Measurements from ENCODE around the gene CEP44. TPM values are rescaled to one million over a fixed set of nuclear protein-coding genes. Genes with fewer than 3 reads are reported as not detected.
"Not testable (repeated sequence)": the region's sequence is repeated elsewhere in the genome, so short reads cannot be mapped to it uniquely, and the experiment has no call there.

The CEP44 gene
- total RNA-seq, 2 experiments from 2014 or later, result 25.1 to 26.9 TPM

DNA sequence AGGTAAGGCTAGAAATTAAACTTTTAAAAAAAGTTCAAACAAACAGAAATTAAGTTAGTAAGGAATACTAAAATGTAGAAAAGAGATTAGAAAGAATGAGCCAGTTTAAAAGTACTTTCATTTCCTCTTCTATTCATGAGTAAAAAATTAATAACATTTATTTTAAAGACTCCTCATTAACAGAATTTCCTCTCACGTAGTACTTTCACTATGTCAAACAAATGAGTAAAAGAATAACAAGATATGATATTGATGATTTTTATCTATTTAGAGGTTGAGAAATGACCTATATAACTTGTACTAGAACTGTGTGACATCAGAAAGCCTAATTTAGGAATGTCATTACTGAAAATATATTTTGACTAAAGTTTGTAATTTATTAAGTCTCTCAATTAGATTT, 22.3 kb upstream of the CEP44 start:
- CTCF ChIA-PET; H3K36me3 Mint-ChIP-seq (ENCODE audit: low read depth); H3K4me1 Mint-ChIP-seq; H3K27ac Mint-ChIP-seq; POLR2A ChIA-PET; H3K9me3 Mint-ChIP-seq; H3K27me3 Mint-ChIP-seq; DNase-seq; H3K4me3 Mint-ChIP-seq: not testable (repeated sequence)

DNA sequence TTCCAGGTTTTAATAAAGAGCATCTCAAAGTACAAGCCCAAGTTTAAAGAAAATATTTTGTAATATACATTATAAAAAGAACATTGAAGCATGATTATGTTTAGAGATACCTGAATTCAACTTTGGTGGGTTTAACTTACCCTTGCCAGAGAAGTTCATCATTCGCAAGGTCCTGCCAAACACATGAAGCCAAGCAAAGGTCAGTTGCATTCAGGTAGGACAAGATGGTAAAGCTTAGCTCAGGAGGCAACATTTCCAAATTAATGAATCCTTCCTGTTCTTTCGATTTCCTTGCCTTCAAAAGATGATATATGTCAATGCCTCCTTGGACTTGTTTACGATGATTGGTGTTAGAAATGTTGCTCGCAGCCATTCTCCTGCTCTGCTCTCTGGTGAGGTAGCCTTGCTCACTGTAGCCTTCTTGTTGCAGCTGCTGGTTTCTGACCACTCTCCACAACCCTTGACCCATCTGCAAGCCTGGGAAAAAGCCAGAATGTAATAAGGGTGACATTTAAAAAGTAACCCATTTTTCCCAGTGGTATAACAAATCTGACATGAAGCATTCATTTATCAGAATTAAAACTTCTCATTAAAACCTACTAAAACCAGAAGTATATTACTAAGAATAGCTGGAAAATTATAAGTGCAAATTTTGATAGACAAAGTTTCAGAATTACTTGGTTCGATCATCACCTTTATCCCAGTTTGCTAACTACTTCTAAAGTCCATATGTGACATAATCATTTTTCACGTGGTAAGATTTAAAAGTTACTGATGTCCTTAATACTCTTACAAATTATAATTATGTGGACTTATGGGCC, 20.9 kb upstream of the CEP44 start:
- H3K27me3 Mint-ChIP-seq, result no peaks in the 10 kb centered on the region
- no peaks in the 10 kb centered on the region for H3K9me3 Mint-ChIP-seq
- ChIA-PET CTCF (interaction anchor here (0.8 kb wide), 1 partner anchor 39 kb away, joined by 3 read pairs; no protein-coding TSS in a partner anchor), POLR2A (no interaction called here)
- DNase-seq, result no peak
- H3K36me3 Mint-ChIP-seq (ENCODE audit: low read depth), result no peaks in the 10 kb centered on the region
- no peak overlapping the region for H3K4me3 Mint-ChIP-seq
- H3K4me1 Mint-ChIP-seq, result peaks cover 2% of the 10 kb centered on the region
- no peak overlapping the region for H3K27ac Mint-ChIP-seq

GRCh38 chr4:174263445-174263736, 20.3 kb upstream of the CEP44 start:
- ChIA-PET CTCF (interaction anchor here (0.8 kb wide), 1 partner anchor 40 kb away, joined by 3 read pairs; no protein-coding TSS in a partner anchor), POLR2A (interaction anchor here (0.7 kb wide), 1 partner anchor 10 kb away, joined by 3 read pairs; no protein-coding TSS in a partner anchor)
- Mint-ChIP-seq H3K27ac (no peak overlapping the region), H3K27me3 (no peaks in the 10 kb centered on the region), H3K4me3 (no peak overlapping the region), H3K36me3 (ENCODE audit: low read depth) (no peaks in the 10 kb centered on the region), H3K4me1 (peaks cover 2% of the 10 kb centered on the region), H3K9me3 (no peaks in the 10 kb centered on the region)
- DNase-seq, result no peak

DNA sequence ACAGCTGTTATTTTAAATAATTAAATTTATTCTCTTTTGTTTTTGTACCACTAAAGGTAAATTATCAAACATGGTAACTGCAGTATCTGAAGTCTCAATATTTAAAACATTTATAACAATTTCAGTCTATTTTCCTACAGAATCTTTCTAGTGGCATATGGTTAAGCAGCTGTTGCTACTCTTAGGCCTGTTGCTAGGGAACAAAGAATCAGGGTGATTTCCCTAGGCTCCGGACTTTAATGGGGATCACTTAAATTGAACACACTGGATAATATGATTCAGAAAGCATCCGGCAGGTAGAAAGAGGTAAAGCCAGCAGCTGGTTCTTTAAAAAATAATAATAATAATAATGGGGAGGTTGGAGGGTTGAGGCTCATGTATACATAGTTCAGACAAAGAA, 17.8 kb upstream of the CEP44 start:
- no peaks in the 10 kb centered on the region for H3K27me3 Mint-ChIP-seq
- POLR2A ChIA-PET, result interaction anchor here (1.9 kb wide), 1 partner anchor 18 kb away, joined by 5 read pairs; the partner anchor contains the start of genes CEP44 and FBXO8
- H3K9me3 Mint-ChIP-seq, result no peaks in the 10 kb centered on the region
- CTCF ChIA-PET, result no interaction called here
- H3K36me3 Mint-ChIP-seq (ENCODE audit: low read depth), result no peaks in the 10 kb centered on the region
- H3K4me1 Mint-ChIP-seq, result peaks cover 2% of the 10 kb centered on the region
- no peak for DNase-seq
- H3K4me3 Mint-ChIP-seq, result no peak overlapping the region
- H3K27ac Mint-ChIP-seq, result no peak overlapping the region

GRCh38 chr4:174266416-174266815, 17.3 kb upstream of the CEP44 start:
- ChIA-PET POLR2A (interaction anchor here (1.9 kb wide), 1 partner anchor 17 kb away, joined by 5 read pairs; the partner anchor contains the start of genes CEP44 and FBXO8), CTCF (interaction anchor here (1.1 kb wide), 1 partner anchor 13 kb away, joined by 3 read pairs; no protein-coding TSS in a partner anchor)
- Mint-ChIP-seq H3K27ac (no peak overlapping the region), H3K9me3 (no peaks in the 10 kb centered on the region), H3K36me3 (ENCODE audit: low read depth) (no peaks in the 10 kb centered on the region), H3K27me3 (no peaks in the 10 kb centered on the region), H3K4me3 (no peak overlapping the region), H3K4me1 (peaks cover 2% of the 10 kb centered on the region)
- no peak for DNase-seq

DNA sequence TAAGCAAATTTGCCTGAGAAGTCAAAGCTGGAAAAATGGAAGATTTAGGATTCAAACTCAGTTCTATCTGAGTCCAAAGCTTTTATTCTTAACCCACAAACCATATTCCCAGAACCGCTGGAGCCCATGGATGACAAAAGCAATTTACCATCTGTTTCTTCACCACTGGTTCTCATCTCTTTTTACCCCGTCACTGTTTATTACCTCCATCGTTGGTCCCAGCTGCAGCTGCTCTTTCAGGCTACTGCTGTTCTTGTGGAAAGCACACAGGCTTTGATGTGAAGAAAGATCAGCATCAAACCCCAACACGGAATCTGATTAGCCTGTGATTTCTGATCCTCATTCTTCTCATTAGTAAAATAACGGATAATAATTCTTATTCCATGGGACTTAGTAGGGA, 9.8 kb upstream of the CEP44 start:
- ChIA-PET CTCF (no interaction called here), POLR2A (no interaction called here)
- Mint-ChIP-seq H3K27ac (no peak overlapping the region), H3K27me3 (no peaks in the 10 kb centered on the region), H3K36me3 (ENCODE audit: low read depth) (peaks cover 2% of the 10 kb centered on the region), H3K4me3 (no peak overlapping the region), H3K4me1 (peaks cover 2% of the 10 kb centered on the region), H3K9me3 (no peaks in the 10 kb centered on the region)
- no peak for DNase-seq

GRCh38 chr4:174274436-174274835, 9.3 kb upstream of the CEP44 start:
- POLR2A ChIA-PET, result no interaction called here
- Mint-ChIP-seq H3K4me1 (peaks cover 7% of the 10 kb centered on the region), H3K27ac (no peak overlapping the region), H3K36me3 (ENCODE audit: low read depth) (peaks cover 8% of the 10 kb centered on the region), H3K9me3 (no peaks in the 10 kb centered on the region), H3K27me3 (no peaks in the 10 kb centered on the region), H3K4me3 (no peak overlapping the region)
- CTCF ChIA-PET, result no interaction called here
- no peak for DNase-seq

DNA sequence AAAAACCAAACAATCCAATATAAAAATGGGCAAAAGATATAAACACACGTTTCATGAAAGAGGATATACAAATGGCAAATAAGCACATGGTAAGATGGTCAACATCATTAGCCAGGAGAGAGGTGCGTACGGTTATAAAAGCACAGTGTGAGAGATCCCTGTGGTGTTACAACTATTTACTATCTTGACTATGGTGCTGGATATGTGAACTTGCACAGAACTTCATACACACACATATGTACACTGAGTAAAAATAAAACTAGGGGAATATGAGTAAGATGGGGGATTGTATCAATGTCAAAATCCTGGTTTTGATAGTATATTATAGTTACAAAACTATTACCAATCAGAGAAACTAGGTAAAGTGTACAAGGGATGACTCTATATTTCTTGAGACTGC, 8.6 kb upstream of the CEP44 start:
- no peak for DNase-seq
- no peak overlapping the region for H3K4me3 Mint-ChIP-seq
- POLR2A ChIA-PET, result no interaction called here
- H3K27ac Mint-ChIP-seq, result no peak overlapping the region
- no peaks in the 10 kb centered on the region for H3K9me3 Mint-ChIP-seq
- H3K27me3 Mint-ChIP-seq, result no peaks in the 10 kb centered on the region
- H3K36me3 Mint-ChIP-seq (ENCODE audit: low read depth), result peaks cover 14% of the 10 kb centered on the region
- H3K4me1 Mint-ChIP-seq, result peaks cover 11% of the 10 kb centered on the region
- CTCF ChIA-PET, result no interaction called here

- Mint-ChIP-seq H3K4me3 (no peak overlapping the region), H3K9me3 (no peaks in the 10 kb centered on the region), H3K27ac (no peak overlapping the region), H3K27me3 (no peaks in the 10 kb centered on the region), H3K36me3 (ENCODE audit: low read depth) (peaks cover 21% of the 10 kb centered on the region), H3K4me1 (peaks cover 31% of the 10 kb centered on the region)
- ChIA-PET CTCF (no interaction called here), POLR2A (no interaction called here)
- no peak for DNase-seq
These were observed 6.3 kb upstream of the CEP44 start for GRCh38 chr4:174277433-174277832.

GRCh38 chr4:174278467-174278866, 5.2 kb upstream of the CEP44 start:
- H3K27me3 Mint-ChIP-seq, result no peaks in the 10 kb centered on the region
- POLR2A ChIA-PET, result no interaction called here
- no peak for DNase-seq
- peaks cover 34% of the 10 kb centered on the region for H3K4me1 Mint-ChIP-seq
- H3K36me3 Mint-ChIP-seq (ENCODE audit: low read depth), result peaks cover 26% of the 10 kb centered on the region
- H3K4me3 Mint-ChIP-seq, result no peak overlapping the region
- CTCF ChIA-PET, result no interaction called here
- no peak overlapping the region for H3K27ac Mint-ChIP-seq
- no peaks in the 10 kb centered on the region for H3K9me3 Mint-ChIP-seq

- Mint-ChIP-seq H3K27ac (no peak overlapping the region), H3K36me3 (ENCODE audit: low read depth) (peaks cover 26% of the 10 kb centered on the region), H3K9me3 (no peaks in the 10 kb centered on the region), H3K4me3 (no peak overlapping the region), H3K27me3 (no peaks in the 10 kb centered on the region), H3K4me1 (peaks cover 39% of the 10 kb centered on the region)
- POLR2A ChIA-PET, result no interaction called here
- CTCF ChIA-PET, result no interaction called here
- no peak for DNase-seq
These were observed 4.1 kb upstream of the CEP44 start for GRCh38 chr4:174279433-174280155.

- no peaks in the 10 kb centered on the region for H3K9me3 Mint-ChIP-seq
- H3K4me1 Mint-ChIP-seq, result peaks cover 50% of the 10 kb centered on the region
- no peak overlapping the region for H3K27ac Mint-ChIP-seq
- peaks cover 26% of the 10 kb centered on the region for H3K36me3 Mint-ChIP-seq (ENCODE audit: low read depth)
- H3K27me3 Mint-ChIP-seq, result no peaks in the 10 kb centered on the region
- H3K4me3 Mint-ChIP-seq, result peak overlapping the region; percentile 8
- ChIA-PET POLR2A (no interaction called here), CTCF (no interaction called here)
- no peak for DNase-seq
These were observed 2.5 kb upstream of the CEP44 start for GRCh38 chr4:174281182-174281737.

DNA sequence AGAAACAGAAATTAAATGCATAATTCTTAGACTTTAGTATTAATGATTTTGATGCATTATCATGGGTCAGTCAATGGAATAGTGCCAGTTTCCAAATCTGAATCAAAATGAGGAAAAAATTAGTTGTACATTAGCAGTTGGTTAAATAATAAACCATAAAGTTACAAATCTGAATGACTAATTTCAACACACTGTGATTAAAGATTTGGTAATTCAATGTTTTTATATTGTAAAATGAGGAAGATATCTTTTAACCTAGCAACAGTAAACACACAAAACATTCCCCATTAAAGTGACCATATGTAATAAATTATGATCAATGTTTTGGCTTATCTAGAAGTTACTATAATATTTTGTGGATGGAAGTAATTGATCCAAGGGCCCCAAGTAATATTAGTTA, 1.8 kb upstream of the CEP44 start:
- DNase-seq, result no peak
- Mint-ChIP-seq H3K27ac (no peak overlapping the region), H3K36me3 (ENCODE audit: low read depth) (peaks cover 31% of the 10 kb centered on the region), H3K27me3 (no peaks in the 10 kb centered on the region), H3K9me3 (no peaks in the 10 kb centered on the region), H3K4me1 (peaks cover 57% of the 10 kb centered on the region), H3K4me3 (peak overlapping the region; percentile 100)
- ChIA-PET CTCF (no interaction called here), POLR2A (interaction anchor here (1.3 kb wide), 1 partner anchor 77 kb away, joined by 3 read pairs; no protein-coding TSS in a partner anchor)
